GM18526 (cell line): ENCODE results near the gene OPRL1.

Experiments used
- POLR2A ChIP-seq: IDR thresholded peaks from 3 replicates; pipeline ENCODE4 v1.6.1; 2011; ENCODE audit not compliant: insufficient read length; ENCODE audit errors: extremely low read depth

OPRL1 gene

DNA sequence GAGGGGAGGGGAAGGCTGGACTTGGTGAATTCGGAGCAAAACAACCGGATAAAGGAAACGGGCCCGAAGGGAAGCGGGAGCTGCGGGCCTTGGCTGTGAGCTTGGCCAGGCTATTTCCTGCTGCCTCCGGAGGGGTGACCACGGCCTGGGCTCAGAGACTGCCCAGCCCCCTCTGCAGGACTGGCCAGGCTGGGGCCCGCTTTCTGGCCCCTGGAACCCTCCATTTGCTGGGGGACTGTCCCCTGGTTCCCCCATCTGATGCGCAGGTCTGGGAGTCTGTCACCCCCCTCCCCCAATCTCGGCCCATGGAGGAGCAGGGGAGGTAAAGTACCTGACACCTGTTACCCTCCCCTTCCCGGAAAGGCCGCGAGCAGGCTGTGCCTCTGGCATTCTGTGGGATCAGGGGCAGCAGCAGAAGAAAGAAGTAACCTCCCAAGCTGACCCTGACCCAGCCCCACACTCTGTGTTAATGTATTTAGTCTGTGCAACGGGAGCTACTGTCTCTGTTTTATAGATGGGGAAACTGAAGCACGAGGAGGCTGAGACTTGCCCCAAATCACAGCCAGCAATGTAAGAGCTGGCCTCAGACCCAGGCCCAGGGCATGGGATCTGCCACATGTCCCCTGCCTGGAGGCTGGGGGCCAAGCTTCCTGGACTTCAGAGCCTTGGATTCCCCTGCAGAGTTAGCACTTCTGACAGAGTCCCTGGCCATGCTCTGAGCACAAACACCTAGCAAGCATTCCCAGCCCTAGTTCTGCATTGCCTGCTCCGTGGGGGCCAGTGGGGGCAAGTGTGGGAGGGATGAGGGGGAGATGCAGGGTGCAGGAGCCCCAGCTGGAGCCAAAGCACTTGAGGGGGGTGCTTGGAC lies 40.4 kb upstream of the OPRL1 start:
- no peak for TF ChIP-seq POLR2A

DNA sequence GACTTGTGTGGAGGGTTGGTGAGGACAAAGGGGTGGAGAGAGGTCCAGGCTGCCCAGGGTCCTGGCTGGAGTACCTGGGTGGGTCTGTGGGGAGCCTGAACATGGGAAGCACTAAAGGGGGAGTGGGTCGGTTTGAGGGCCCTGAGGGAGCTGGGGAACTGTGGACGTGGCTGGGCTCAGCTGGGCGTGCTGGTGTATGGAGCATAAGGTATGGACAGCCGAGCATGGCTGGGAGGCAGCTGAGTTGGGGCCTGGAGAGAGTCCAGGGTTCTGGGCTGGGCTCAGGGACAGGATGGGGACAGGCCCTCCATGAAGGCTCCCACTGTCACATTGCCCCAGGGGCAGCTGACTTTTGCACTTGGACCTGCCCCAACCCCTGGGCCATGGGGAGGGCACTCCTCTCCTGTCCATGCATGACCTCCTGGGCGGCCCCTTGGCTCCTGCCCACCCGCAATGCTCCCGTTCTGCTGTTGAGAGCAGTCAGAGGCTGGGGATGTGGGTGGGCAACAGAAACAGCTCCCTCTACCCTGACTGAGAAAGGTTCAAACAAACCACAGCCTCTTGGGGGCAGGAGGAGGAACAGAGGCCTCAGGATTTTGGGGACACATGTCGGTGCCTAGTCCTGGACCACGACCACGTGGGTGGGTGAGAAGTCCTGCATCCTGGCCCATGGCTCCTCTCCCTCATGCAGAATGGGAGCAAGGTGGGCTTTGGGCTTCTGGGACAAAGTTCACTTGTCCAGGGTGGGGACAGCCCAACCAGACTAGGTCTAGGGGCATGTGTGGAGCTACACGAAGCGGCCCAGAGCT lies 39.4 kb upstream of the OPRL1 start:
- TF ChIP-seq POLR2A, result no peak

DNA sequence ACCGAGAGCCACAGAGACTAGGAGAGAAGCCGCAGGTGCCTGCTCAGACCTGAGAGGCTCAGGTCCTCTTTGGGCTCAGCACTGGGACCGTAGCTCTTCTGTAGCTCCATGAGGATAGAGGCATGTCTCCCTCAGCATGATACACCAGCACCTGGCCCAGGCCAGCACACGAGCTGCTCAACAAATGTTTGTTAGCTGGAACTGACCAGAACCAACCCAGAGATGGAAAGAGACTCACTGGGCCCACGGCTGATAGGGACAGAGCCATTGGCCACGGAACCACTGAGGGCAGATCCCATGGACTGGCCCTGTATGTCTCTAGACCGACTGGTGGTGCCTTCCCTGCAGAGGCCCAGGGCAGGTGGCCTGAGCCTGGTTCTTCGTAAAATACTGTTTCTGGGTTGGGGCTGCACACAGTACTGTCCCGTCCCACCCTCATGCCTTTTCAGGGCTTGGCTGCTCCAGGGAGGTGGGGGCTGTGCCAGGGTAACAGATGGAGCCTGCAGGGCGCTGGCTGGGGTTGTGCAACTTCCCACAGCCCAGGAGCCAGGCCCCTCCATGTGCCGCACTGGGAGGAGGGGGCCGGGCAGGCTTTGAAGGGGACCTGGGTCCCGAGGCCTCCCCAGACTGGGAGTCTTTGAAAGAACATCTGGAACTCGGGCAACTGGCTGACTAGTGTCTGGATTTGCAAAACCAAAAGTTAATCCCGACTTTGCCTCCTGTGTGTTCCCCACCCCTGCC lies 38.7 kb upstream of the OPRL1 start:
- TF ChIP-seq POLR2A, result no peak

DNA sequence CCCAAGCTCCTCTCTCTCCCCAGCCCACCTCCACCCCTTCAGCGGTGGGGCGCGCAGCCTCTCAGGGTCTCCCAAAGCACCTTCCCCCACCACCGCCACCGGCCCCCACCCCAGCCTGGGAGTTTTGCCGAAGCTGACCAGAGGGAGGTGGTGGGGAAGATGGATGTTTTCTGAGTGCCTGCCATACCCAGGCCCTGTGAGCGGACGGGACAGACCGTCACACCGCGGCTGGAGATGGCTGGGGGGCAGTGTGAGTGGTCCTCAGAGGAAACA lies 38.2 kb upstream of the OPRL1 start:
- TF ChIP-seq POLR2A, result no peak

DNA sequence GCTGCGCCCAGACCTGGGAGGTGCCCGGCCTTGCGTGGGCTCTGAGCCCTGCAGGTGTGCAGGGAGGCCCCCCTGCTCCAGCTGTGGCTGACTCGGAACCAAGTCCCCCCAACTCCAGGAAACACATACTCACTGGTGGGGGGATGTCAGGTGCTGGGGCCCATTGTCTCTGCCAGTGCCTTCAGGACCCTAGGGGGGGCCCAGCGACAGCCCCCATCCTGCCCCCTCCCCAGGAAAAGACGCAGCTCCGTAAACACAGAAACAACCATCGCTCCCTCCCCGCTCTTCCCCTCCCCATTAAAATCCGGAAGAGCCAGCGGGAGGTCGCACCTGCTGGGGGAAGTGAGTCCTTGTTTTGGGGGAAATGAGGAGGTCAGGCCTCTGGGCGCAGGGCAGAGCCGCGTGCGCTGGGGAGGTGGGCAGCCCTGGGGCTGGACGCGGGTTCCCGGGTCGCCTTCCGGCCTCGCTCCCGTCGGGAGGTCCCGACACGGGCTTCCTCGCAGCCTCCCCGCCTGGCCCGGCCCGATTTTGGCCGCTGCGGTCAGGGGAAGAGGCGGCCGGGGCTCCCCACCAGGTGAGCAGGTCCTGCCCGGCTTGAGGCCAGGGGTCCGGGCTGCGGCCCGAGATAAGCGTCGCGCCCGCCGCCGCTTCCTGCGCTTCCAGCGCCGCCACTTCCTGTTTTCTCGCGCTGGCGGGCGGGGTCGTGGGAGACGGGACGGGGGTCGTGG lies 37.7 kb upstream of the OPRL1 start:
- peak; percentile 15 for TF ChIP-seq POLR2A

DNA sequence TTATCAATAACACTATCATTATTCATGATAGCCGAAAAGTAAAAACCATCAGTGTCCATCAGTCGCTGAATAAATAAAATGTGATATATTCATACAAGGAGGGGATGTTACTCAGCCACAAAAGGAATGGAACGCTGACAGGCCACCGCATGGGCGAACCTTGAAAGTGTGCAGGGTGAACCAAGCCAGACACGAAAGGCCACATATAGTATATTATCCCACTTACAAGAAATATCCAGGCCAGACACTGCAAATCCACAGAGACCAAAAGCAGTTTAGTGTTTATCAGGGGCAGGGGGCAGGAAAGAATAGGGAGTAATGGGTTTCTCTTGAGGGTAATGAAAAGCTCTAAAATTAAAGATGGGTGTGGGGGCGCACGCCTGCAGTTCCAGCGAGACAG lies 36.1 kb upstream of the OPRL1 start:
- no peak for TF ChIP-seq POLR2A

DNA sequence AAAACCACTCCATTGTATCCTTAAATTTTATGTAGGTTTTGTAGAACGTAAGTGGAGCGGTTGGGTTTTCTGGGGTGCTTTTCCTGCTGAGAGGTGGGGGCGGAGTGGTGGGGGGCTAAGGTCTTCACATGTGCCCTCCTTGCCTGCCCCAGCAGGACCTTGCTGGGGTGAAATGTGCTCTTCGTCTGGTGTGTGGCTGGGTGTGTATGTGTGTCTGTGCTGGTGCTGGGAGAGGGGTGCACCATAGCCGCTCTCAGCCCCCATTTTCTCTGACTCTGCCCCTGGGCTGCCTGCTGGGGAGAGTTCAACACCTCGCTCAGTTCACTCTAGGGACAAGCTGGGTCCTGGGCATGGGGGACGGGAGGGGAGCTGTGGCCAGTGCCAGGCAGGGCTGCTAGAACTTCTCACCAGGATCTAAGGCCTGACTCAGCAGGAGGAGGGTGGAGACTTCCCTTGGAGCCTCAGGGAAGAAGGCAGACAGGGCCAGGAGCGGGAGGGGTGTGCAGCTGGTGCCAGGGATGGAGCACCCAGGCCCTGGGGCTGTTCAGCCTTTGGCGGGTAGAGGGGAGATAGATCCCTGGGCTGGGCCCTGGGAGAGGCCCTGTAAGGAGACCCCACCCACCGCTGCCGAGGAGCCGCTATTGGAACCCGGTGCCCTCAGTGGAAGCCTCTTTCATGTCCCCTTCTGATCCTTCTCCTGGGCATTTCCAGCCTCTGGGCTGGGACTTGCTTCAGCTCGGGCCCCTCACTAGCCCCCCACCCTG lies 35.2 kb upstream of the OPRL1 start:
- TF ChIP-seq POLR2A, result no peak

DNA sequence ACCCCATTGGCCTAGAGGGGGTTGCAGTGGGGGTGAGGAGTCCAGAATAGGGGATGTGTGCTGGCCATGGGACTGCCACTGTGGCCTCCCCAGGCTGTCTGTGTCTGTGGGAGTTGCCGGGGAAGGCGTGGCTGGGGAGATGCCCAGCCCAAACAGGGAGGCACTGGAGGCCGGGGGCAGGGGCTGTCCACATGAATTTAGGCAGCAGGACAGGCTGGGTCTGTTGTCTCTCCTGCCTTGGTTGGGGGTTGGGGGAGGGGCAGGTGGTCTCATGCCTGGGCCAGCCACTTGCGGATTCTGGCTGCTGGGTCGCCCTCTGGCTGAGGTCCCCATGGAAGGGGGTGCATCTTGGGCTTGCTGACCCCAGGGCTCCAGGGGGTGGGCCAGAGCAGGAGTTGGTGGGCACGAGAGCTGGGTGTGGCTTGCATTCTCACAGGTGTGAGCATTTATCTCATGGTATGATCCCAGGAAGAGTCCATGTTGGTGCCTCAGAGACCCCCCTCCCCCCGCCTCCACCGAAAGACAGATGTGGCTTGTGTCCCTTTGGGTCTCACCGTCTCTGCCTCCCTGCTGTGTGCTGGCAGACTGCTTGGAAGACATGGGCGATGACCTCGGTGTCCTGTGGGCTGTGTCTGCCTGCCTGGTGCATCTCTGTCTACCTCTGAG lies 34.4 kb upstream of the OPRL1 start:
- TF ChIP-seq POLR2A, result no peak

DNA sequence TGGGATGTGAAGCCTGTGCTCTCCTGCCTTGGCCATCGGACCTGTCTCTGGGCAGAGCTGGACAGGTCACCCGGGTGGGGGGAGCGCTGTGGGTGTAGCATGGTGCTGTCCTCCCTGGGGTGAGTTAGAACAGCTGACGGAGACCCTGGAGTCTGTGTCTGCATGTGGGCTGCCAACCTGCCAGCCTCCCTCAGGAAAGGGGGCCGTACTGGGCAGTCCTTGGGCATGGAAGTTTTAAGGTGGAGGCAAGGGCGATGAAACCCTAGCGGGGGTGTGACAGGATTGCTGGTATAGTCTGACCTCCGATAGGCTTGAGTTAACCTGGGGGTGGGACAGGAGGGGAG lies 32.9 kb upstream of the OPRL1 start:
- TF ChIP-seq POLR2A, result no peak

DNA sequence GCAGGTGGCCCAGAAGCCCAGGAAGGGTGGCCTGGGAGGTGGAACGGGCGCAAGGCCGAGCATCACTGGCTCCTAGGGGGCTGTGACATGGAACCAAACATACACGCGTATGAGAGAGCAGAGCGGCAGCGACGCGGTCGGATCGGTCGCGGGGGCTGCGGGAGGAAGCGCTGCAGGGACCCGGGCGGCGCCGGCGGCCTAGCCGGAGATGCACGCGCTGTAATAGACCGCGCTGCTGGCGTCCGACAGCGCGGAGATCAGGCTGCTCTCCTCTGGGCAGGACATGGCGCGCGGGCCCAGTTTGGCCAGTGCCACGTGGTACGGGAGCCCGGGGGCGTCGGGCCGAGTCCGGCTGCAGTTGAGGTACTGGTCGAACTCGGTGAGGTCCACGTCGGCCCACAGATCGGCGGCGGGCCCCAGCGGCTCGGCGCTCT lies 31.9 kb upstream of the OPRL1 start:
- no peak for TF ChIP-seq POLR2A

DNA sequence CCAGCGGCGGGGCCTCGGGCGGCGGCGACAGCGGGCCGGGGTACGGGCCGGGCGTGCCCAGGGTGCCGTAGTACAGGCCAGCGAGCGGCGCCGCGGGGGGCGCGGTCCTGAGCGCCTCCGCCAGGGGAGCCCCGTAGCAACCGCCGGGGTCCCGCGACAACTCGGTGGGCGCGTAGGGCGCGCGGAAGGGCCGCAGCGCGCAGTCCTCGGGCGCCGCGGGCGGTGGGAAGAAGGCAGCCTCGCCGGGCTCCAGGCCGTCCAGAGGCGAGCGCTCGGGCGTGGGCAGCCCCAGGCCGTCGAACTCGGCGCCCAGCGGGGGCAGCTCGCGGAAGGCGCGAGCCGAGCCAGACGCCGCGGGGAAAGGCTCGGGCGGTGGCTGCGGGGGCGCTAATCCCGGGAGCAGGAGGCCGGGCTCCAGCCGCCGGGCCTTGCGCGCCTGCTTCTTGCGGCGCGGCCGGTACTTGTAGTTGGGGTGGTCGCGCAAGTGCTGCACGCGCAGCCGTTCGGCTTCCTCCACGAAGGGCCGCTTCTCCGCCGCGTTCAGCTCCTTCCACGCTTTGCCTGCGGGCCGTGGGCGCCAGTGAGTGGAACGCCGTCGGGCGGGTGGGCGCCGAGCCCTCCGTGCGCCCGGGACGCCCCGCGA lies 31.4 kb upstream of the OPRL1 start:
- TF ChIP-seq POLR2A, result no peak

DNA sequence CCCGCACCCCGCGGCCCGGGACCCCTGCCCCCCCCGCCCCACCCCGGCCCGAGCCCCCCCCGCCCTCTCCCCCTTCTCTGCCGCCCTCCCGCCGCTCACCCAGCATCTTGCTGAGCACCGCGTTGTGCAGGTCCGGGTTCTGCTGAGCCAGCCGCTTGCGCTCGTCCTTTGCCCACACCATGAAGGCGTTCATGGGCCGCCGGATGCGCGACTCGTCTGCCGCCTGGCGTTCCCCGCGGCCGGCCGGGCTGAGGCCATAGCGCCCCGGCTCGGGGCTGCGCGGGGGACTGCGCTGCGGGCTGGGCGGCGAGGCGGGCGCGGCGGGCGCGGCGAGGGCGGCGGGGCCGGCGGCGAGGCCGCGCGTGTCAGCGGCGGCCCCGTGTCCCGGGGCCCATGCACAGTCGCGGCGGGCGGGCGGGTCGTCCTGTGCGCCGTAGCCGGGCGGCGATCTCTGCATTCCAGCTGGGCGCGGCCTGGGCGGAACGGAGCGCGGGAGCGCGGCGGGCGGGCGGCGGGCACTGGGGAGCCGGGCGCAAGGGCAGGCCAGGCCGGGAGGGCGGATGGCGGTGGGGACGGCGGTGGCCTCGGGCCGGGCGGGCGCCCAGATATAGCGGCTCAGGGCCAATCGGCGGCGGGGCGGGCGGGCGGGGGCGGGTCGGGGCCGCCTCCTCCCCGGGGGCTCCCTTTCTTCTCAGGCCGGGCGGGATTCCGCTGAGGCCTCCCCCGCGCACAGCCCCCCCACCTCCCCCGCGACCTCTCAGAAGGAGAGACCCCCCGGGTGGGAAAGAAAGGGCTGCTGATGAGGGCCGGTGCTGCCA lies 30.6 kb upstream of the OPRL1 start, which contains the start of gene SOX18:
Gene SOX18 (minus strand): TSS at position 580 of the 818 bp plus-strand sequence. CDS start 123 bp downstream, at position 457.
- no peak for TF ChIP-seq POLR2A

DNA sequence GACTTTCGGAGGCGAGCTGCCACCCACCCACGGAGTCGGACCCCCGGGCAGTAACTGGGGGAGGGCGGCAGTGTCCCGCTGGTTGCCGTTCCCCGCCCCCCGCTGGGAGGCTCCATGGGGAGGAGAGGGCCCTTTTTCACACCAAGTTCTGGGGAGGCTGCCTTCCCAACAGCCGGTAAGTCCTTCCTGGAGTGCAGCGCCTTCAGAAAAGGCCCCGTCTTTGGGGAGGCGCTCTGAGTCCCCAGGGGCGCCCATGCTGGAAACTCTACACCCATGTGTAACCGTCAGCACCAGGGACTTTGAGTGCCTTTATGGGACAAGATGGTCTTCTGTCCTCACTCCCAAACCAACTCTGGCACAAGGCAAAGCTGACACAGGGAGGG lies 30.0 kb upstream of the OPRL1 start:
- TF ChIP-seq POLR2A, result no peak
